IPS-20b (cell line): Measurements from ENCODE around the gene RTN4IP1.

ENCODE experiments used
- H3K27ac ChIP-seq: one replicate; pipeline ENCODE4 v1.5.1; 2013; ENCODE audit warnings: low read length
- H3K27me3 ChIP-seq: 2 replicates; pipeline ENCODE4 v1.6.1; 2013; ENCODE audit warnings: mild to moderate bottlenecking, low read length, inconsistent platforms; ENCODE audit not compliant: insufficient read depth
- H3K36me3 ChIP-seq: 2 replicates; pipeline ENCODE4 v1.6.1; 2013; ENCODE audit warnings: low read depth, mild to moderate bottlenecking, inconsistent platforms, low read length, moderate library complexity; ENCODE audit not compliant: insufficient read depth
- H3K4me1 ChIP-seq: 2 replicates; pipeline ENCODE4 v1.6.1; 2013; ENCODE audit warnings: mild to moderate bottlenecking, control low read depth, inconsistent platforms, low read length, moderate library complexity; ENCODE audit not compliant: insufficient read depth
- H3K4me3 ChIP-seq: 2 replicates; pipeline ENCODE4 v1.5.1; 2013; ENCODE audit warnings: mild to moderate bottlenecking, low read length, inconsistent platforms
- H3K9ac ChIP-seq: 2 replicates; pipeline ENCODE4 v1.6.1; 2013; ENCODE audit warnings: low read depth, mild to moderate bottlenecking, inconsistent platforms, low read length, moderate library complexity
- H3K9me3 ChIP-seq: 2 replicates; pipeline ENCODE4 v1.6.1; 2013; ENCODE audit warnings: mild to moderate bottlenecking, low read depth, low read length, inconsistent platforms; ENCODE audit not compliant: insufficient read depth

Gene RTN4IP1, protein sequence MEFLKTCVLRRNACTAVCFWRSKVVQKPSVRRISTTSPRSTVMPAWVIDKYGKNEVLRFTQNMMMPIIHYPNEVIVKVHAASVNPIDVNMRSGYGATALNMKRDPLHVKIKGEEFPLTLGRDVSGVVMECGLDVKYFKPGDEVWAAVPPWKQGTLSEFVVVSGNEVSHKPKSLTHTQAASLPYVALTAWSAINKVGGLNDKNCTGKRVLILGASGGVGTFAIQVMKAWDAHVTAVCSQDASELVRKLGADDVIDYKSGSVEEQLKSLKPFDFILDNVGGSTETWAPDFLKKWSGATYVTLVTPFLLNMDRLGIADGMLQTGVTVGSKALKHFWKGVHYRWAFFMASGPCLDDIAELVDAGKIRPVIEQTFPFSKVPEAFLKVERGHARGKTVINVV

DNA sequence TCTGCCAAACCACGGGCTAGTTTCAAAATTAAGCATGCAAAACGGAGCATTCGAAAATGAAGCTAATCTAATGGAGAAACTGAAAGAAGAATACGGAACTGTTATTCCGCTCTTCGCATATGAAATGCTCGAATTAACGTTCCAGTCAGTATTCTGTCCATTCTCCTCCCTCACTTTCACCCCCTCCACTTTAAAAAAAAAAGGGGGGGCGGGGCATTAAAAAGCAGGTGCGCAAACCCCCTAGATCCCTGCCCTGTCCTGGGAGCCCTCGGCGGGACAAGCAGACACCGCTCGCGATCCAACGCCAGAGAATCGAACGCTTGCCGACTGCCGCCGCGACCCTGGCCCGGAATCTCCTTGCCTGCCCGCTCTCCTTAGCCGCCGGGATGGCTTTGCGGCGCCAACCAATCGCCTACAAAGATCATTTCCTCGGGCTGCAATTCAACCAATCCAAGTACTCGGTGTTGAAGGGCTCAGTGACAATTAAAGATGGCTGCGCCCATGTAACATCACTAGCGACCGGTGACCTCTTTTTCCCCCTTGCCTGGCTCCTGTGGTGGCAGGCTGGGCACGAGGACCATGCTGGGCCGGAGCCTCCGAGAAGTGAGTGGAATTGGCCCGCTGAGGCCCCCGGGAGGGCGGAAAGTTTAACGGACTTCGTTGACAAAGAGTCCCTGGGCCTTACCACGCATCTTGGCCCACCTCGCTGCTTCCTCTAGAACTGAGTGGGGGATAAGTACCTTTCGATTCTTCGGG is at the start of gene RTN4IP1, which contains the start of gene QRSL1:
Gene RTN4IP1, minus strand, starts transcription at position 396 of the 756 bp plus-strand sequence. CDS start 477 bp downstream, outside the sequence.
Gene QRSL1, plus strand, starts transcription at position 476 of the 756 bp plus-strand sequence. Its CDS starts 104 bp downstream, at position 580.
- peak within 1 kb of the TSS; percentile 97 for H3K4me3 ChIP-seq

DNA sequence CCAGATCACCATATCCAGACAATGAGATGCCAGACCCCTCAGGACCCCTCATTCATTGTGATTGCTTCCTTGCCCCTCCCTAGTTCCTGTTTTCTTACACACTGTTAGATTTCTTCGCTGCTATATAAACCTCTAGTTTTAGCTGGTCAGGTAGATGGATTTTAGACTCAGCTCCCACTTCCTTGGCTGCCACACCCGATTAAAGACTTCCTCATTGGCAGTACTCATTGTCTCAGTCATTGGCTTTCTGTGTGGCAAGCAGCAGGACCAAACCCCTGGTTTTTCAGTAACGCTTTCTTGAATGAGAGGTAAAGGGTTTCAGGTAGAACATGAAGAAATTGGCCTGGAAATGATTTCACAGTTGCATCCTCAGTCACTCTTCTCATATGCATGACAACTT is 48.0 kb upstream of the RTN4IP1 start:
- no peak overlapping the region for H3K4me3 ChIP-seq
- no peaks in the 10 kb centered on the region for H3K27me3 ChIP-seq
- no peak overlapping the region for H3K9ac ChIP-seq
- H3K27ac ChIP-seq = no peak overlapping the region
- H3K9me3 ChIP-seq = no peaks in the 10 kb centered on the region
- no peaks in the 10 kb centered on the region for H3K36me3 ChIP-seq
- peaks cover 8% of the 10 kb centered on the region; the same call in 1 of the 2 replicates for H3K4me1 ChIP-seq

More for the DNA sequence above, at the start of gene RTN4IP1, which contains the start of gene QRSL1:
- no peaks in the 10 kb centered on the region for H3K9me3 ChIP-seq
- H3K9ac ChIP-seq = peak within 1 kb of the TSS; percentile 97
- peaks cover 12% of the 10 kb centered on the region for H3K4me1 ChIP-seq
- no peaks in the 10 kb centered on the region for H3K36me3 ChIP-seq
- H3K27ac ChIP-seq = peak within 1 kb of the TSS; percentile 62
- no peaks in the 10 kb centered on the region for H3K27me3 ChIP-seq

DNA sequence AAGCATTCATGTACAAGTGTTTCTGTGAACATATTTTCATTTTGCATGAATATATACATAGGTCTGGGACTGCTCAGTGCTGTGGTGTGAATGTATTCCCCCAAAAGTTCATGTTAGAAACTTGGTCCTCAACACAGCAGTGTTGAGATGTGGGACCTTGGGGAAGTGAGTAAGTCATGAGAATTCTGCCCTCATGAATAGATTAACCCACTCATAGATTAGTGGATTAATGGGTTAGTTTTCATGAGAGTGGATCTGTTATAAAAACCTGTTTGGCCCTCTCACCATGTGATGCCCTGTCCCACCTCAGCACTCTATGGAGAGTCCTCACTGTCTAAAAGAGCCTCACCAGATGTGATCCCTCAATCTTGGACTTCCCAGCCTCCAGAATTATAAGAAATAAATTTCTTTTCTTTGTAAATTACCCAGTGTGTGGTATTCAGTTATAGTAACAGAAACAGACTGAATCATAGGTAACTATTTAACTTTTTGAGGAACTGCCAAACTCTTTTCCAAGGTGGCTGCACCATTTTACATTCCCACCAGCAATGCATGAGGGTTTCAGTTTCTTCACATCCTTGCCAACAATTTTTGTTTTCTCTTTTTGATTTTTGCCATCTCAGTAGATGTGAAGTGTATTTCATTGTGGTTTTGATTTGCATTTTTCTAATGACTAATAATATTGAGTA is 45.4 kb upstream of the RTN4IP1 start:
- H3K27me3 ChIP-seq = no peaks in the 10 kb centered on the region
- peaks cover 17% of the 10 kb centered on the region; the same call in 1 of the 2 replicates for H3K4me1 ChIP-seq
- H3K27ac ChIP-seq = no peak overlapping the region
- no peaks in the 10 kb centered on the region for H3K9me3 ChIP-seq
- no peak overlapping the region for H3K4me3 ChIP-seq
- no peak overlapping the region for H3K9ac ChIP-seq
- H3K36me3 ChIP-seq = no peaks in the 10 kb centered on the region

DNA sequence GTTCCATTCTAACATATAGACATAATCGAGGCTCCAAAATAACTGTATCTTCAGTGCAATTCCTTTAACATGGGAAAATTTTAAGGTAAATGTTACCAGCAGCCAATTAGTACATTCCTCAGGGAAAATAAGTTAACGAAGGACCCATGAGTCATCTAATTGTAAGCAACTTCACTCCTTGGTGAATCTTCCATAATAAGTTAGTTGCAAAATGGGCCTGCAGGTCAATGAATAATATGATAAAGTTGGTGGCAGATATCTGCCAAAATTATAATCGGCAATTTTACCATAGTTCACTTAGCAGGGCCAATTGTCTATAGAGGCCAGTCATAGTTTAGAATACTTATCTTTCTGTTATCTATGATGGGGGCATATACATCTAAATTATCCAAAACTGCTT is 42.4 kb upstream of the RTN4IP1 start:
- no peak overlapping the region for H3K4me3 ChIP-seq
- peaks cover 15% of the 10 kb centered on the region for H3K4me1 ChIP-seq
- no peaks in the 10 kb centered on the region for H3K27me3 ChIP-seq
- no peak overlapping the region for H3K9ac ChIP-seq
- no peaks in the 10 kb centered on the region for H3K36me3 ChIP-seq
- H3K27ac ChIP-seq = no peak overlapping the region
- no peaks in the 10 kb centered on the region for H3K9me3 ChIP-seq

DNA sequence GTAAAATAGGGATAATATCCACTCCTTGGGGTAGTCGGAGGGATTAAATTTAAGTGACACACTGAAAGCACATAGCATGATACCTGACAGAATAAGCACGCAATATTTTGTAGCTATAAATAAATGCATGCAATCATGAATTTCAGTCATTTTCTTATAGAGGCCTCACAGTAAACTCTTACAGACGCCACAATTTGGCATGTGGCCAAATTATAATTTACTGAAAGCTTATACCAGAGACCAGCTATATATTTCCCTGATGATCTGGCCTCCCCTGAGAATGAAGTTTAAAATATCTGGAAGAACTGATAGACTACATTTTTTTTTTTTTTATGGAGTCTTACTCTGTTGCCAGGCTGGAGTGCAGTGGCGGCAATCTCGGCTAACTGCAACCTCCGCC is 40.9 kb upstream of the RTN4IP1 start:
- Histone ChIP-seq H3K9me3 (no peaks in the 10 kb centered on the region), H3K4me1 (peaks cover 20% of the 10 kb centered on the region), H3K27ac (no peak overlapping the region), H3K4me3 (no peak overlapping the region), H3K36me3 (peaks cover 7% of the 10 kb centered on the region), H3K27me3 (no peaks in the 10 kb centered on the region), H3K9ac (no peak overlapping the region)

DNA sequence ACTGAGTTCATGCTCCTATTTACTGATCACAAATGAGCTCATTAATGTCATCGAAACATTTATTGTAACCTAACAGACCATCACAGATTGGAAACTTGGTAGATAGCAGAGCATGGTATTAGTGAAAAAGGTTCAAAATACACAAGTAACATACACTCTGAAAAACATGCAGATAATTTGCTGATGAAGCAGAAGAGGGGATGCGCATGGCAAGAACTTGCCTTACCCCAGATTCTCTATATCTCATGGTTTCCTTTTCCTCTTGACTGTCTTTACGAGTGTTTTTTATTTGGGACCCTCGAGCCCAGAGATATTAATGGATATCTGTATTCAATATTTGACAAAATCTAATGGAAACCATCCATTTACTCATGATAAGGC is 37.7 kb upstream of the RTN4IP1 start:
- no peak overlapping the region for H3K4me3 ChIP-seq
- H3K4me1 ChIP-seq = peaks cover 15% of the 10 kb centered on the region
- peak overlapping the region; percentile 29 for H3K27ac ChIP-seq
- H3K27me3 ChIP-seq = no peaks in the 10 kb centered on the region
- H3K36me3 ChIP-seq = peaks cover 38% of the 10 kb centered on the region
- H3K9ac ChIP-seq = peak overlapping the region; percentile 21; the same call in 1 of the 2 replicates
- H3K9me3 ChIP-seq = no peaks in the 10 kb centered on the region

DNA sequence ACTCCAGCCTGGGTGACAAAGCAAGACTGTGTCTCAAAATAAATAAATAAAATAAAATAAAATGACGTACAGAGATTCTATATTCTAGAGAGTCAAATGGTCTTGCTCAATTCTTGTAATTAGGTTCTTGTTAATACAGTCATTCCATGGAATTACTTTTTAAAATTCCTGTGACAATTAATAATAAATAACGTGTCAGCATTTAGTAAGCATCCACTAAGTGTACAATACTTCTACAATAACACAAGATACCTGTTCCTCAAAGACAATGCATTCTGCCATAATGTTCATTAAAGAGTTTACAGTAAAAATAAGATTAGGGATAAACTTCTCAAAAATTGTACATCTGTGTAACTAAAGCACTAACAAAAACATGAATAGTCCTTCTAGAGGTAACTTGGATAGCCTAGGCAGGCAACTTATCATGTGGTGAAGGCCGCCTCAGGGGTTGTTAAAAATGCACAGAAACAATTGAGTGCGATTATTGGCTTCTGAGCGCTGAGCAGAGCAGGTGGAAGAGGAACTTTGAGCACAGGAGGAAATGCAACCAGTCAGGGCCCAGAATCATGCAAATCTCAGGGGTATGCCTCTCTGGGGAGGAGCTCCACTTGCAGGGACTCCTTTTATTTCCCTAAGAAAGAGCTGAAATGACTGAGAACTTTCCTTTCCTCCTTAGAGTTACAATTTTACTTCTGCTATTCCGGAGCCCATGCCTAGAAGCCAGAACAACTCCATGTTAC is 37.2 kb upstream of the RTN4IP1 start:
- peaks cover 41% of the 10 kb centered on the region for H3K36me3 ChIP-seq
- peak overlapping the region; percentile 21; the same call in 1 of the 2 replicates for H3K9ac ChIP-seq
- H3K9me3 ChIP-seq = no peaks in the 10 kb centered on the region
- peaks cover 9% of the 10 kb centered on the region for H3K4me1 ChIP-seq
- no peak overlapping the region for H3K4me3 ChIP-seq
- no peaks in the 10 kb centered on the region for H3K27me3 ChIP-seq
- H3K27ac ChIP-seq = peak overlapping the region; percentile 29

DNA sequence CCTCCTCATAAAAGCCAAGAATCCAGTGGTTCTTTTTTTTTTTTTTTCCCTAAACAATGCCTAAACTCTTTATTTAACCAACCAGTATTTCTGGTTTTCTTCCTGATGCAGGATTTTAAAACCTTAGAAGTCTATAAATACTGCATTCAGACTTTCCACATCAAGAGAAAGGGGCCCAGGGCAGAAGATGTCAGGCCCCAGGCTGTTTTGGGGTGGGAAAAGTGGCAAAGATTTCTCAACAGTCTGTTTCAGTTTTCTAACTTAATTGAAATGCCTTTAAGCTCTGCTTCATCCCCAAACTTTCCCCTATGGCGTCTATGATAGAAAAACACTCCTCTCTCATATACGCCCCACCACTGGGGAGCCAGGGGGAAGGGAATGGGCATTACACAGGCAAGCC is 33.2 kb upstream of the RTN4IP1 start:
- no peaks in the 10 kb centered on the region for H3K27me3 ChIP-seq
- H3K36me3 ChIP-seq = peaks cover 74% of the 10 kb centered on the region
- H3K9me3 ChIP-seq = peaks cover 8% of the 10 kb centered on the region
- H3K4me1 ChIP-seq = peaks cover 19% of the 10 kb centered on the region
- no peak overlapping the region for H3K4me3 ChIP-seq
- H3K27ac ChIP-seq = no peak overlapping the region
- H3K9ac ChIP-seq = no peak overlapping the region

DNA sequence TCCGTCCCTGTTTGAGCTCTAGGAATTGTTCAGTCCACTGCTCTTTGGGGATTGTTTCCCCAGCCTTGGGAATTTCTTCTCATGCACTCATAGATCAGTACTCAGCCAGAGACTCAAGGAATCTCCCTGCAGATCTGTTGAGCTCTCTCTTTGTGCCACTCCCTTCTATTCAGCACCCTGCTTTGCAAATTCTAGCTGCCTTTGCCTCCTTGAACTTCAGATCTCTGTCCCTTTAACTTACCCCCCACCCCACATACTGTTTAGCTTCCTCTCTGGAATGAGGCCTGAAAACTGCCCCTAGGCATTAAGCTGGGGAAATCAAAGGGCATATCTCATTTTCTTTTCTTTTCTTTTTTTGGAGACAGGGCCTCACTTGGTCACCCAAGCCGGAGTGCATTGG is 30.6 kb upstream of the RTN4IP1 start:
- Histone ChIP-seq H3K9ac (peak overlapping the region; percentile 10; the same call in 1 of the 2 replicates), H3K9me3 (peaks cover 8% of the 10 kb centered on the region), H3K27ac (no peak overlapping the region), H3K4me3 (0 out of 2 replicates have a peak overlapping the region, but pooled peaks have one; percentile 13), H3K36me3 (peaks cover 90% of the 10 kb centered on the region), H3K4me1 (peaks cover 10% of the 10 kb centered on the region), H3K27me3 (no peaks in the 10 kb centered on the region)

DNA sequence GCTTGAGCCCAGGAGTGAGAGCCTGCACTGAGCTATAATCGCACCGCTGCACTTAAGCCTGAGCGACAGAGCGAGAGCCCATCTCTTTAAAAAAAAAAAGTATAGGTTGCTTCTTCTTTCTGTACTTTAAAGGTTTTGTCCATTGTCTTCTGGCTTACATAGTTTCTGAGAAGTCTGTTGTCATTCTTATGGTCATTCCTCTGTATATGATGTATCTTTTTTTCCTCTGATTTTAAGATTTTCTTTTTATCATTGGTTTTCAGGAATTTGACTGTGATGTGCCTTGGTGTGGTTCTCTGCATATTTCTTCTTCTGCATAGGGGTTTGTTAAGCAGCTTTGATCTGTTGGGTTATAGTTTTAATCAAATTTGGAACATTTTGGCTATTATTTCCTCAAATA is 29.2 kb upstream of the RTN4IP1 start:
- peaks cover 89% of the 10 kb centered on the region for H3K36me3 ChIP-seq

More for the DNA sequence above, 29.2 kb upstream of the RTN4IP1 start:
- Histone ChIP-seq H3K27ac (no peak overlapping the region), H3K9me3 (peaks cover 8% of the 10 kb centered on the region), H3K4me1 (peaks cover 10% of the 10 kb centered on the region), H3K9ac (no peak overlapping the region), H3K4me3 (no peak overlapping the region), H3K27me3 (no peaks in the 10 kb centered on the region)
